HEK293T (cell line): Measurements from ENCODE around the gene PTPRG.

Experiments used
- CTCF ChIA-PET: fragments of 350-600 bp; formaldehyde crosslinking; extraction: SDS; loops from one replicate; lab custom pipeline; 2021; ENCODE audit warnings: antibody characterized with exemption, inconsistent platforms; lab: Yijun Ruan, JAX
- POLR2A ChIA-PET: fragments of 350-600 bp; formaldehyde crosslinking; extraction: SDS; loops from one replicate; lab custom pipeline; 2020; ENCODE audit warnings: antibody characterized with exemption, inconsistent platforms; lab: Yijun Ruan, JAX
- DNase-seq: peaks from one replicate; pipeline ENCODE4 v3.0.0; 2012; ENCODE audit warnings: mixed read lengths; ENCODE audit errors: extremely low spot score
- ARNT ChIP-seq: fragments of 450-650 bp; IDR thresholded peaks from 2 replicates; pipeline ENCODE4 v1.6.1; 2017; ENCODE audit warnings: mild to moderate bottlenecking
- BHLHE40 ChIP-seq: fragments of 450-650 bp; IDR thresholded peaks from 2 replicates; pipeline ENCODE4 v1.6.1; 2016; ENCODE audit warnings: mild to moderate bottlenecking, moderate library complexity, borderline replicate concordance
- CTBP1 ChIP-seq: fragments of 450-650 bp; IDR thresholded peaks from 2 replicates; pipeline ENCODE4 v1.6.1; 2016; ENCODE audit warnings: borderline replicate concordance
- ELF4 ChIP-seq: fragments of 450-650 bp; IDR thresholded peaks from 2 replicates; pipeline ENCODE4 v1.6.1; 2017; ENCODE audit warnings: antibody characterized with exemption
- FOXA1 ChIP-seq: fragments of 450-650 bp; IDR thresholded peaks from 2 replicates; pipeline ENCODE4 v1.6.1; 2016; ENCODE audit warnings: mild to moderate bottlenecking
- FOXK2 ChIP-seq: fragments of 450-650 bp; IDR thresholded peaks from 2 replicates; pipeline ENCODE4 v1.6.1; 2016; ENCODE audit warnings: mild to moderate bottlenecking
- FOXM1 ChIP-seq: fragments of 450-650 bp; IDR thresholded peaks from 2 replicates; pipeline ENCODE4 v1.6.1; 2017; ENCODE audit warnings: mild to moderate bottlenecking, borderline replicate concordance
- HDGF ChIP-seq: fragments of 450-650 bp; IDR thresholded peaks from 2 replicates; pipeline ENCODE4 v1.6.1; 2017; ENCODE audit warnings: antibody characterized with exemption, borderline replicate concordance
- L3MBTL2 ChIP-seq: fragments of 450-650 bp; conservative IDR thresholded peaks from 2 replicates; pipeline ENCODE4 v1.6.1; 2016; ENCODE audit warnings: mild to moderate bottlenecking
- LEF1 ChIP-seq: fragments of 450-650 bp; IDR thresholded peaks from 2 replicates; pipeline ENCODE4 v1.6.1; 2017; ENCODE audit warnings: mild to moderate bottlenecking, borderline replicate concordance
- NFRKB ChIP-seq: fragments of 450-650 bp; IDR thresholded peaks from 2 replicates; pipeline ENCODE4 v1.6.1; 2016; ENCODE audit warnings: mild to moderate bottlenecking, moderate library complexity
- SP1 ChIP-seq: fragments of 450-650 bp; IDR thresholded peaks from 2 replicates; pipeline ENCODE4 v1.6.1; 2017
- SUZ12 ChIP-seq: fragments of 450-650 bp; IDR thresholded peaks from 2 replicates; pipeline ENCODE4 v1.6.1; 2016; ENCODE audit warnings: mild to moderate bottlenecking
- TARDBP ChIP-seq: fragments of 450-650 bp; IDR thresholded peaks from 2 replicates; pipeline ENCODE4 v1.6.1; 2016
- ZNF384 ChIP-seq: fragments of 450-650 bp; IDR thresholded peaks from 2 replicates; pipeline ENCODE4 v1.6.1; 2016
- TF ChIP-seq, protein P1 (sequence below): fragments of 450-650 bp; IDR thresholded peaks from 2 replicates; pipeline ENCODE4 v1.6.1; 2016

Gene PTPRG

DNA sequence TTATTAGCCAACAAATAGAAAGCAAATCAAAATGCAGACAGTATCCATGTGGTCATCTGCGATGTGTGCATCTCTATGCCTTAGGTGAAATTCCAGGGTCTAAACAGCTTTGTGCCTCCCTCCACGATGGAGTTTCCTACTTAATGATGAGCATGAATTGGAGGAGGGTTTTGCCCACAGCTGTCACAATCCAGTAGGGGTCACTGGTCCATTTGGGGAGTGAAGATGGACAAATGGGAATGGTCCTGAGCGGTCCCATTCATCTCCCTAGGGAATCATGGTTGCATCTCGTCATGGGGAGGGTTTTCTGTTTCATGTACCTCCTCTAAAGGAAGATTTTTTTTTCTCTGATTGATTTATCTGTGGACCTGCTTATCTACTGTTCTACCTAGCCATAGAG, 358.0 kb downstream of the PTPRG start:
- ChIA-PET POLR2A (no interaction called here), CTCF (interaction anchor here (0.7 kb wide), 1 partner anchor 61 kb away, joined by 3 read pairs; no protein-coding TSS in a partner anchor)
- no peak for TF ChIP-seq FOXM1
- TF ChIP-seq CTBP1 = no peak
- TF ChIP-seq HDGF = no peak
- no peak for TF ChIP-seq TARDBP
- TF ChIP-seq ELF4 = no peak
- TF ChIP-seq FOXK2 = no peak
- DNase-seq = no peak

DNA sequence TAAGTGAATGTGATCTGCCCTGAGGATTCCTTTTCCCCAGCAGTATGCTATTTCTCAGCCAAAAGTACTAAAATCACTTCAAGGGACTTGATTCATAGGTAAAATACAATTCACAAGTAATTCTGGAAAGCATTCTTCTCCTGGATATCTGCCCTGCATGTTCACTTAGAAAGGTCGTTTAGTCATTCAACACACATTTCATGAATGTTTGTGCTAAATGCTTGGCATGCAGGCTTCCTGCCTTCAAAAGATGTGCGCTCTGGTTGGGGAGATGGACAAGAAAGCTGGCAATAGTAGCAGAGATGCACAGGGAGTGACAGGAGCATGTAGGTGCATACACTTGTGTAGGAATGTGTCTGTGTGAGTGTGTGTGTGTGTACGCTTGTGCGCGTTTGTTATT, 360.7 kb downstream of the PTPRG start:
- TF ChIP-seq FOXM1 = no peak
- no peak for TF ChIP-seq BHLHE40
- TF ChIP-seq HDGF = no peak
- no peak for TF ChIP-seq FOXK2
- CTCF ChIA-PET = no interaction called here
- POLR2A ChIA-PET = no interaction called here
- no peak for DNase-seq

DNA sequence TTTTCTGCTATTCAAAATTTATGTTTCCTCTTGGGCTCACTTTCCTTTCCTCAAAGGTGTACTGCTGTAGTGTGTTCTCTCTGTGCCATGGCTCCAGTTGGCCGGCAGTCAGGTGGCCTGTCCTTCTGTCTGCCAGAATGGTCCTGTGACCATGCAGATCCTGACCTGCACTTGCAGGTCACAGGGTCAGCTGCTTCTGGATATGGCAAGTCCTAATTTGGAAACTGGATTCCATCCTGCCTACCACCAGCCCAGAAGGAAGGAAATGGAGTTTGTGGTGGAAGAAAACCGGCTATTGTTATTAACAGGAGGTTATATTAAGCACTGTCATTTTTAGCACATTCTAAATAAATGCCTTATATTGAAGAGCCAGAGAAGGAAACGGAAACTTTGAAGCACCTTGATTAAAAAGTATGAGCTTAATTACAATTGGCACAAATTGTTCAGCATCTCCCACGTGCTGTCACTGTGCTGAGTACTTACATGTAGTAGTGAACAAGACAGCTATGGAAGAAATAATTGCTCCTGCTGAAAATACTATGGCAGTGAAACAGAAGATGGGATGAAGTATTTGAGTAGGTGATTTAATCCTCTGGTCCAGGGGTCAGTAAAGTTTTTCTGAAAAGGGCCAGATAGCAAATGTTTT, 362.8 kb downstream of the PTPRG start:
- CTCF ChIA-PET = interaction anchor here (0.6 to 1.2 kb wide), 2 partner anchors 12 to 15 kb away, joined by 3 to 4 read pairs; no protein-coding TSS in a partner anchor
- TF ChIP-seq, protein P1, sequence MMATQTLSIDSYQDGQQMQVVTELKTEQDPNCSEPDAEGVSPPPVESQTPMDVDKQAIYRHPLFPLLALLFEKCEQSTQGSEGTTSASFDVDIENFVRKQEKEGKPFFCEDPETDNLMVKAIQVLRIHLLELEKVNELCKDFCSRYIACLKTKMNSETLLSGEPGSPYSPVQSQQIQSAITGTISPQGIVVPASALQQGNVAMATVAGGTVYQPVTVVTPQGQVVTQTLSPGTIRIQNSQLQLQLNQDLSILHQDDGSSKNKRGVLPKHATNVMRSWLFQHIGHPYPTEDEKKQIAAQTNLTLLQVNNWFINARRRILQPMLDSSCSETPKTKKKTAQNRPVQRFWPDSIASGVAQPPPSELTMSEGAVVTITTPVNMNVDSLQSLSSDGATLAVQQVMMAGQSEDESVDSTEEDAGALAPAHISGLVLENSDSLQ = no peak
- TF ChIP-seq ZNF384 (no peak), SUZ12 (no peak), BHLHE40 (no peak), FOXK2 (no peak), HDGF (no peak), CTBP1 (no peak), ELF4 (no peak), TARDBP (no peak), FOXM1 (no peak), SP1 (no peak), NFRKB (no peak), L3MBTL2 (no peak), LEF1 (no peak), FOXA1 (no peak), ARNT (no peak)
- DNase-seq = no peak
- POLR2A ChIA-PET = no interaction called here

DNA sequence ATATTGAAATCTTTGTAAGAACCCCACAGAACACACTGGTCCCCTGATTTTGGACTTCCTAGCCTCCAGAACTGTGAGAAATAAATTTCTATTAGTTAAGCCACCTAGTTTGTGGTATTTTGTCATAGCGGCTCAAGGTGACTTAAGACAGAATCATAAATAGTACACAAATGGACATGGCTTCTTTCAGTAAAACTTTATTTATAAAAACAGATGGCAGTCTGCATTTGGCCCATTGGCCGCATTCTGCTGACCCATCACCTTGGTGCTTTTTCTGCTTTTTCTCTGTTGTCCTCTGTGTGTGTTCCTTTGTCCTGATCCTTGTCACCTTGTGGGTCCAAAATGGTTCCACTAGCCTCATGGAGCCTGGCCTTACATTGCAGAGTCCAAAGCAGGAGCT, 363.6 kb downstream of the PTPRG start:
- CTCF ChIA-PET = interaction anchor here (0.6 to 1.2 kb wide), 2 partner anchors 12 to 16 kb away, joined by 3 to 4 read pairs; no protein-coding TSS in a partner anchor
- DNase-seq = no peak
- TF ChIP-seq ARNT (no peak), FOXA1 (no peak), BHLHE40 (no peak), SUZ12 (no peak), TARDBP (no peak), ELF4 (no peak), L3MBTL2 (no peak), FOXK2 (no peak), SP1 (no peak), LEF1 (no peak), HDGF (no peak), FOXM1 (no peak)
- TF ChIP-seq, protein P1 = no peak
- POLR2A ChIA-PET = no interaction called here

DNA sequence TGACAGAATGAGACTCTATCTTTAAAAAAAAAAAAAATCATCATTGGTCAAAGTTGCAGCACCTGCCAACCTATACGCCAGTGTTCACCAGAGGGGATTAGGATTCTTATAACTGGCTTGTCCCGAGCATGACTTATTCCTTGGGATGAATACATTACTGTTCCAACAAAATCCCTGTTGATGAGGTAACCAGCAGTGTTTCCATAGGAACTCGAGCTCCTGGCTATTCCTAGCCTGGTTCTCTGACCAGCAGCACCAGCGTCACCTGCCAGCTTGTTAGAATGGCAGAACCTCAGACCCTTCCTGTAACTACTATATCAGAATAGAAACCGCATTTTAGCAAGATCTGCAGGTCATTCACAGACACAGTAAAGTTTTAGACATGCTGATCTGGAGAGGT, 364.4 kb downstream of the PTPRG start:
- TF ChIP-seq TARDBP (no peak), NFRKB (no peak), SUZ12 (no peak), BHLHE40 (no peak), FOXK2 (no peak), CTBP1 (no peak), FOXM1 (no peak), ZNF384 (no peak), LEF1 (no peak), L3MBTL2 (no peak), SP1 (no peak), HDGF (no peak), FOXA1 (no peak), ARNT (no peak)
- TF ChIP-seq, protein P1 = no peak
- ChIA-PET POLR2A (no interaction called here), CTCF (no interaction called here)
- no peak for DNase-seq

DNA sequence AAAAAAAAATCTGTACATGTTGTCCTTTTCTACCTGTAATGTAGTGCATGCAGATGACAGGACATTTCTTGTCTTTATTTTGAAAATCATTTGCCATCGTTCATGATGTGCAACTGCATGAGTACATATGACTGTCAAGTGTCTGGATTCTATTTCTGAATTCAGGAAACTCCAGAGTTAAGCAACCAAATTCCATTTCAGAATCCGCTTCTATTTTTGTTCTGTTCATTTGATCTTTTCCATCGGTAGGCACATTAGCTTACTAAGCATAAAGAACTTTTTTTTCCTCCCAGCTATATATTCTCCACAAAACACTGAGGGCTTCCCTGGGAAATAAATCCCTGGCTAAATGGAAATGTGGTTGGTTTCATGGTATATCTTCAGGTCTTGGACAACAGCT, 365.6 kb downstream of the PTPRG start:
- ChIA-PET POLR2A (no interaction called here), CTCF (interaction anchor here (1.6 kb wide), 1 partner anchor 10 kb away, joined by 7 read pairs; no protein-coding TSS in a partner anchor)
- DNase-seq = no peak
- TF ChIP-seq FOXM1 = no peak
- TF ChIP-seq L3MBTL2 = no peak
- TF ChIP-seq ZNF384 = no peak
- no peak for TF ChIP-seq CTBP1
- no peak for TF ChIP-seq HDGF
- TF ChIP-seq SUZ12 = no peak
- no peak for TF ChIP-seq BHLHE40
- TF ChIP-seq FOXK2 = no peak
- TF ChIP-seq ARNT = no peak
- no peak for TF ChIP-seq SP1
- TF ChIP-seq NFRKB = no peak
- no peak for TF ChIP-seq LEF1
- TF ChIP-seq FOXA1 = no peak
